Activated CD4-positive, alpha-beta T cell treated with anti-CD3 and anti-CD28 coated beads for 36 hours (primary cell): ENCODE results near the gene DNER. TPM values are rescaled to one million over a fixed set of nuclear protein-coding genes. Genes with fewer than 3 reads are reported as not detected.
A peak's percentile ranks its signal among the peaks of the same experiment; 100 is the strongest.
"Not testable (repeated sequence)": the region's sequence is repeated elsewhere in the genome, so short reads cannot be mapped to it uniquely, and the experiment has no call there.

ENCODE experiments used
- ATAC-seq: fragments of 200-7000 bp; cut with Tn5 transposase; one replicate; pipeline ENCODE4 v1.10.0; 2021; ENCODE audit warnings: mild to moderate bottlenecking, moderate library complexity
- CTCF ChIA-PET: fragments of 350-600 bp; sonication (Branson Sonifier 250); formaldehyde crosslinking; loops from one replicate; lab custom pipeline; 2021; ENCODE audit warnings: antibody characterized with exemption; lab: Charles Lee
- POLR2A ChIA-PET: fragments of 350-600 bp; sonication (Branson Sonifier 250); formaldehyde crosslinking; loops from one replicate; lab custom pipeline; 2021; ENCODE audit warnings: antibody characterized with exemption, inconsistent platforms; lab: Charles Lee
- DNase-seq: peaks from one replicate; pipeline ENCODE4 v3.0.0-alpha.2; 2020
- H3K27ac Mint-ChIP-seq: one replicate; pipeline ENCODE4 v1.8.0; 2021; ENCODE audit warnings: mixed read lengths
- H3K27me3 Mint-ChIP-seq: one replicate; pipeline ENCODE4 v1.8.0; 2021; ENCODE audit warnings: mixed read lengths
- H3K36me3 Mint-ChIP-seq: one replicate; pipeline ENCODE4 v1.8.0; 2021; ENCODE audit warnings: low read depth, mixed read lengths
- H3K4me1 Mint-ChIP-seq: one replicate; pipeline ENCODE4 v1.8.0; 2021; ENCODE audit warnings: mixed read lengths
- H3K4me3 Mint-ChIP-seq: one replicate; pipeline ENCODE4 v1.8.0; 2021; ENCODE audit warnings: mild to moderate bottlenecking, moderate library complexity, mixed read lengths
- H3K9me3 Mint-ChIP-seq: one replicate; pipeline ENCODE4 v1.8.0; 2021; ENCODE audit warnings: low read depth, mixed read lengths
- intact Hi-C, 2 experiments: fragments of 100-400 bp; cut with DNase I in 1 of 2; cut with micrococcal nuclease in 1 of 2; formaldehyde crosslinking; loops; one replicate each; pipeline versions ENCODE4 v1.14.2 to v1.15.1; 2022 to 2024; cut with DNase I, micrococcal nuclease
- total RNA-seq, 2 experiments: library from RNA; stranded (reverse); gene quantifications; one replicate each; pipeline ENCODE4 v1.2.3, GENCODE V29; 2021

DNER gene
- total RNA-seq, 2 experiments from 2014 or later: not detected

DNA sequence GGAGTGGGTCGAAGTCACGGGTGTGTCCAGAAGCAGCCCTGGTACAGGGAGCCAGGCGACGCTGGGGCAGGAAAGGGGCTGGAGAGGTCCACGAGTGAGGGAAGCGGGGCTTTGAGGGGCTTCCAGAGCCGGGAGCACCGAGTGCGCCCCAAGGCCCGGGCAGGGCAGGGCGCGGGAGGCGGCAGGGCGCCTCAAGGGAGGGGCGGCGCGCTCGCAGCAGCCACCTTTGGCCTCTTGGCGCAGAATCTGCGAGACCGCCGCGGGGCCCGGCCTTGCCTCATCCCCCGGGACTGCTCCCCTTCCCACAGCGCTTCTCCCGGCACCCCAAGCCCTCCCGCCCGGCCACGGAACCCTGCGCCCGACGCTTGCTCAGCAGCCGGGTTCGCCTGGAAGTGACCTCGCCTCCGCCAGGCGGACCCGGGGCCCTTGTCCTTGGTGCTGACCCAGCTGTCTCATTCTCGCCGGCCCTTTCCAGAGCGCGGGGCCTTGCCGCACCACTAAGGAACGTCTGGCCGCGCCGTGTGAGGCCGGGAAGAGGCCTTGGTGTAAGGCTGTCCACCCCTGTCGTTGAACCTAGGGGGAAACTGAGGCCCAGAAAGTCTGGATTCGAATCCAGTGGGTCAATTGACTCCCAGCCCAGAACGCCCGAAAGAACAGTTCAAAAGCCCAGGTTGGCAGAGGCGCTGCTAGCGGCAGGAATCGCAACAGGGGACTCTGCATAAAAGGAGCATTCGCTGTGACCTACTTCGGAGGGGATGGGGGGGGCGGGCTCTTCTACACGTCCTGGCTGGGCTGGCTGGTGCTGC is 584 bp upstream of the DNER start:
- Mint-ChIP-seq H3K4me1 (peaks cover 11% of the 10 kb centered on the region), H3K4me3 (peak overlapping the region; percentile 13), H3K36me3 (no peaks in the 10 kb centered on the region), H3K9me3 (no peaks in the 10 kb centered on the region), H3K27ac (no peak overlapping the region), H3K27me3 (peaks cover 60% of the 10 kb centered on the region)
- ChIA-PET CTCF (interaction anchor here (0.6 to 1.0 kb wide), 2 partner anchors 79 to 181 kb away, joined by 3 read pairs; no protein-coding TSS in a partner anchor), POLR2A (no interaction called here)
- ATAC-seq: peak; percentile 58
- intact Hi-C loops: loop anchor here in 1 of 2 experiments (5.0 to 10.0 kb wide), 4 partner anchors 283 to 1820 kb away; no protein-coding TSS in a partner anchor
- peak; percentile 63 for DNase-seq

DNA sequence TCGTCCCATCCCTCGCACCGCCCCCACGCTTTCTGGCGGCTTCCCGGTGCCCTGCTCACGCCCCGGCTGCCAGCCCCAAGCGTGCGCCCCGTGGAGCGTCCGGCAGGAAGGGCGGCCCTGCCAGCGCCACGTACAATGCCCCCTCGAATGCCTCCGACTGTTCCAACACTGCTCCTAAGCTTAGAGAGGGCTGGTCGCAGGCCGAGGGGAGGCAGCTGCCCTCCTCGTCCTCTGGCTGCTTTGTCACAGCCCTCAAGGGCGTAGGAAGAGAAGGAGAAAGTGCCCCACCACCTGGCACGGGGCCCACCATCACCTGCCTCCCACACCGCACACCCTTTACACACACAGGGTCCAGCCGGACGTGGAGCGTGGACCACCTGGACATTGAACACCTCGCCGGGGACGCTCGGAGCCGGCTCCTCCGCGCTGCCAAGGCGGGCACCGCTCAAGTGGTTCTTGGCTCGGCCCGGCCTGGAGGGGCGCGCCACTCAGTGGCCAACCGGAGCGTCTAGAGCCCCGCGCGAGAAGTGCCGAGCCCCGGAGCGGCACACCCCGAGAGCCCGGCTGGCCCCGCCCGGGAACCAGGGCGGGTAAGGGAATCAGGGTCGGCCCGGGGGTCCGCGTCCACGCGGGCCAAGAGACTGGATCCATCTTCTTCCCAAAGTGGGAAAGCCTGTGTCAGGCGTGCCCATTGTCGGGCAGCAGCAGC is 830 bp downstream of the DNER start:
- DNase-seq: peak; percentile 37
- Mint-ChIP-seq H3K36me3 (no peaks in the 10 kb centered on the region), H3K4me3 (peak overlapping the region; percentile 23), H3K27ac (no peak overlapping the region), H3K4me1 (peaks cover 11% of the 10 kb centered on the region), H3K27me3 (peaks cover 58% of the 10 kb centered on the region), H3K9me3 (no peaks in the 10 kb centered on the region)
- ChIA-PET CTCF (no interaction called here), POLR2A (no interaction called here)
- ATAC-seq: peak; percentile 31
- intact Hi-C loops: loop anchor here in 1 of 2 experiments (10.0 kb wide), 3 partner anchors 369 to 1819 kb away; no protein-coding TSS in a partner anchor

DNA sequence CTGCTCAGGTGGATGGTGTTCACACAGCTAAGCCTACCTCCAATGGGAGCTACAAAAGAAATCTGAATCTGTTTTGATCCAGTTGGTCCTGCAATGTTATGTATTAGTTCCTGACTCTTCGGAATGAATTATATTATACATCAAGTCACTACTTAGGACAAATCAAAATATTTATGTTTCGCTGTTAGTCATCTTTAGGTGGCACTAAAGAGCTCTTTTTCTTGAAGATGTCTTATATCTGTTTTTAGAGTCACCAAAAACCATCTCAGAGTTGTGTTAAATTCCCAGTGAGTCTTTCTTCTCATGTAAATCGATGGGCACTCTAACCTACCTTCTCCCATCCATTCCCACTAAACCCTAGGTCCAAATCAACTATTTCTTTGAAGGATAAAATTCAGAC is 2.2 kb downstream of the DNER start:
- ChIA-PET POLR2A (interaction anchor here (0.6 kb wide), 1 partner anchor 581 kb away, joined by 3 read pairs; no protein-coding TSS in a partner anchor), CTCF (no interaction called here)
- Mint-ChIP-seq H3K4me3 (no peak overlapping the region), H3K9me3 (no peaks in the 10 kb centered on the region), H3K27me3 (peaks cover 59% of the 10 kb centered on the region), H3K4me1 (peaks cover 11% of the 10 kb centered on the region), H3K27ac (no peak overlapping the region), H3K36me3 (no peaks in the 10 kb centered on the region)
- intact Hi-C loops: loop anchor here in 1 of 2 experiments (10.0 kb wide), 3 partner anchors 367 to 1817 kb away; no protein-coding TSS in a partner anchor
- ATAC-seq (no peak), DNase-seq (no peak)

DNA sequence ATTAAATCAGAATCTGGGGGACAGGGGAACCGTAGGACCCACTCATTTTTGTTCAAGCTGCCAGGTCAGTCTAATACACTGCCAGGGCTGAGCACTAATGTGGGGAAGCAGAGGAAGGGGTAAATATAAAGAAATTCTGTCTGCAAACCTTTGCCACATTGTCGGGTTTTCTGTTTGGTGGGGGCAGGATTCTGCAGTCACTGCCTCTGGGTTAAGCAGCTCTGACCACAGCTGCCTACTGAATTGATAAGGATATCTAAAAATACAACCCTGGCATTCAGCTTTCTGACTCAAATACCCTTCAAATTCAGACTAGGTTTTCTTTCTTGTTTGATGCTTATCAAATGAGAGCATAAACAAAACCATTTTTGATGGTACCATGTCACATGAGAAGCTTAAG is 6.0 kb downstream of the DNER start:
- CTCF ChIA-PET: interaction anchor here (0.6 to 0.8 kb wide), 2 partner anchors 21 to 29 kb away, joined by 3 read pairs; no protein-coding TSS in a partner anchor
- DNase-seq (no peak), ATAC-seq (no peak)
- Mint-ChIP-seq H3K27ac (no peak overlapping the region), H3K27me3 (peaks cover 51% of the 10 kb centered on the region), H3K9me3 (no peaks in the 10 kb centered on the region), H3K4me3 (no peak overlapping the region), H3K4me1 (peaks cover 2% of the 10 kb centered on the region), H3K36me3 (no peaks in the 10 kb centered on the region)
- intact Hi-C loops: no loop called here
- POLR2A ChIA-PET: no interaction called here

DNA sequence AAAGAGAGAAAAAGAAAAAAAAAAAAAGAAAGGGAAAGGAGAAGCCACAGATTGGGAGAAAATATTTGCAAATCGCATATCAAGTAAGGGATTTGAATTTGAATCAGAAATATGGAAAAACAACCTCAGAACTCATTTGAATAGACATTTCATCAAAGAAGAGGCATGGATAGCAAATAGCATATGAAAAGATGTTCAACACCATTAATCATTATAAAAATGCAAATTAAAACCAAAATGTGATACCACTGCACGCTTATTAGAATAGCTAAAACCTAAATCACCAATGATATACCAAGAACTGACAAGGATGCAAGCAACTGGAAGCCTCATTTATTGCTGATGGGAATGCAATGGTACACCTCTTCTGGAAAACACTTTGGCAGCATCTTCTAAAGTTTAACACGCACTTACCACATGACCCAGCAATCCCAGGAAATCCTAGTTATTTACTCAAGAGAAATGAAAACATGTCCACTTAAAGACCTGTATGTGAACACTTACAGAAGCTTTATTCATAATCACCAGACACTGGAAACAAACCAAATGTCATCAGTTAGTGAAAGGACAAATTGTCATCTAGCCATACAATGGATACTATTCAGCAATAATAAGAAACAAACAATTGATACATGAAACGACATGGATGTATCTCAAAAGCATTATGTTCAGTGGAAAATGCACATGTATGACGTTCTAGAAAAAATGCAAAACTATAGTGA is 10.3 kb downstream of the DNER start:
- peaks cover 27% of the 10 kb centered on the region for H3K27me3 Mint-ChIP-seq
- H3K36me3 Mint-ChIP-seq: no peaks in the 10 kb centered on the region
- ATAC-seq (no peak), DNase-seq (no peak)
- intact Hi-C loops: no loop called here
- no peaks in the 10 kb centered on the region for H3K4me1 Mint-ChIP-seq
- H3K27ac Mint-ChIP-seq: no peak overlapping the region
- ChIA-PET CTCF (no interaction called here), POLR2A (no interaction called here)
- H3K9me3 Mint-ChIP-seq: no peaks in the 10 kb centered on the region
- no peak overlapping the region for H3K4me3 Mint-ChIP-seq

GRCh38 chr2:229701716-229702115 is 12.6 kb downstream of the DNER start:
- Mint-ChIP-seq H3K4me1 (no peaks in the 10 kb centered on the region), H3K27me3 (peaks cover 22% of the 10 kb centered on the region), H3K9me3 (no peaks in the 10 kb centered on the region), H3K4me3 (no peak overlapping the region), H3K27ac (no peak overlapping the region), H3K36me3 (no peaks in the 10 kb centered on the region)
- DNase-seq: no peak
- ChIA-PET POLR2A (no interaction called here), CTCF (interaction anchor here (0.9 to 1.0 kb wide), 2 partner anchors 8 to 17 kb away, joined by 3 read pairs; no protein-coding TSS in a partner anchor)
- intact Hi-C loops: no loop called here
- ATAC-seq: no peak

- DNase-seq (no peak), ATAC-seq (no peak)
- Mint-ChIP-seq H3K27ac (no peak overlapping the region), H3K36me3 (no peaks in the 10 kb centered on the region), H3K27me3 (peaks cover 25% of the 10 kb centered on the region), H3K4me1 (no peaks in the 10 kb centered on the region), H3K4me3 (no peak overlapping the region), H3K9me3 (no peaks in the 10 kb centered on the region)
- CTCF ChIA-PET: interaction anchor here (0.9 kb wide), 1 partner anchor 8 kb away, joined by 3 read pairs; no protein-coding TSS in a partner anchor
- intact Hi-C loops: no loop called here
- POLR2A ChIA-PET: no interaction called here
Observed at GRCh38 chr2:229701062-229701461, 13.3 kb downstream of the DNER start.

GRCh38 chr2:229695961-229696360 is 18.4 kb downstream of the DNER start:
- no peak for DNase-seq
- ATAC-seq: no peak
- H3K36me3 Mint-ChIP-seq: no peaks in the 10 kb centered on the region
- ChIA-PET CTCF (no interaction called here), POLR2A (no interaction called here)
- H3K9me3 Mint-ChIP-seq: no peaks in the 10 kb centered on the region
- H3K4me3 Mint-ChIP-seq: no peak overlapping the region
- intact Hi-C loops: no loop called here
- no peak overlapping the region for H3K27ac Mint-ChIP-seq
- no peaks in the 10 kb centered on the region for H3K4me1 Mint-ChIP-seq
- peaks cover 14% of the 10 kb centered on the region for H3K27me3 Mint-ChIP-seq

- POLR2A ChIA-PET, H3K27ac Mint-ChIP-seq, H3K4me1 Mint-ChIP-seq, H3K36me3 Mint-ChIP-seq, H3K4me3 Mint-ChIP-seq, DNase-seq, ATAC-seq, H3K9me3 Mint-ChIP-seq, intact Hi-C loops: not testable (repeated sequence)
- CTCF ChIA-PET: interaction anchor here (1.0 kb wide), 1 partner anchor 10 kb away, joined by 3 read pairs; no protein-coding TSS in a partner anchor
- peaks cover 11% of the 10 kb centered on the region for H3K27me3 Mint-ChIP-seq
Observed at GRCh38 chr2:229693845-229694244, 20.5 kb downstream of the DNER start.

- H3K27me3 Mint-ChIP-seq: peaks cover 14% of the 10 kb centered on the region
- H3K36me3 Mint-ChIP-seq: no peaks in the 10 kb centered on the region
- no peak overlapping the region for H3K27ac Mint-ChIP-seq
- no peaks in the 10 kb centered on the region for H3K4me1 Mint-ChIP-seq
- H3K9me3 Mint-ChIP-seq: no peaks in the 10 kb centered on the region
- intact Hi-C loops: no loop called here
- H3K4me3 Mint-ChIP-seq: no peak overlapping the region
- DNase-seq (no peak), ATAC-seq (no peak)
- CTCF ChIA-PET: interaction anchor here (1.6 kb wide), 1 partner anchor 20 kb away, joined by 3 read pairs; no protein-coding TSS in a partner anchor
- POLR2A ChIA-PET: no interaction called here
Observed at GRCh38 chr2:229691631-229692030, 22.7 kb downstream of the DNER start.

DNA sequence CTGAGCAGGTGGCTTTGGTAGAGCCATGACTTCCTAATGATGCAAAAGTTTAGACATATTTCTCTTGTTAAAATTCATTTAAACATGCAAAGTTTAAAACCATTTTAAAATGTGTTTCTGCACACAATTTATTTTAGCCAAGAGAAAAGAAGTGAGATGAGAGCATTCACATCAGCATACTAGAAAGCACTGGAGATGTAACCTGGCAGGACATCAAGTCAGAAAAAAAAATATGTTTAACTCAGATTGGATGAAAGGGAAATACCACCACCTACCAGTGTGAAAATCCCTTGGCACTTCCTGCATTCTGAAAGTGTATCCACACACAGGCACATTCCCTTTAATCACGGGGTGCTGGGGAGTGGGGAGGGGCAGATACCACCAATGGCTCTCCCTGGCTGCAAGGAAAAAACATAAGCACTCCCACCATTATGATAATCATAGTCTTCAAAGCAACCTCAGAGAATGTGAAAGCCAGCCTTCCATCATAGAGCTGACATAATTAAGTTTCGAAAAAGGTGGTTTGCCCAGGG is 25.0 kb downstream of the DNER start:
- ATAC-seq (no peak), DNase-seq (no peak)
- H3K27me3 Mint-ChIP-seq: peaks cover 19% of the 10 kb centered on the region
- H3K36me3 Mint-ChIP-seq: no peaks in the 10 kb centered on the region
- CTCF ChIA-PET: no interaction called here
- intact Hi-C loops: no loop called here
- H3K4me3 Mint-ChIP-seq: no peak overlapping the region
- no peaks in the 10 kb centered on the region for H3K9me3 Mint-ChIP-seq
- no peaks in the 10 kb centered on the region for H3K4me1 Mint-ChIP-seq
- H3K27ac Mint-ChIP-seq: no peak overlapping the region
- POLR2A ChIA-PET: no interaction called here
